Heart left ventricle (tissue), 13 donors: ENCODE measurements around the gene ANGPTL4.

ENCODE experiments used
- CTCF ChIP-seq, 12 donors: fragments of 200-600 bp; sonication (generic) in 4 of 12; IDR thresholded peaks; one replicate each; pipeline versions ENCODE4 v1.5.0 to v1.8.0; 2018 to 2022; ENCODE audit warnings: antibody characterized with exemption in 12 of 12, mild to moderate bottlenecking in 5 of 12
- POLR2A ChIP-seq, 2 donors: fragments of 450-650 bp; IDR thresholded peaks; one replicate each; pipeline ENCODE4 v1.6.1; 2017; ENCODE audit warnings: antibody characterized with exemption in 2 of 2, mild to moderate bottlenecking in 2 of 2, moderate library complexity in 2 of 2
- donor health status: ischemic (EF 13 %, LVEDD 7.1; RV severe dilation, severe dysfunction).
- donor health status: DM: no; HTN: yes; CAD: no.
- donor health status: DM: no; HTN: no; CAD: no.
- donor health status: ischemic (EF 25% LVEDD 6.9; RV normal size, moderate dysfunction).
- donor health status: ischemic (EF 25% LVEDD 5.7; RV mildly dilated, moderate dysfunction).
- donor health status: ischemic (EF 35%, LVEDD 5.7; RV mildly dilated, moderate dysfunction).
- donor health status: nonischemic (EF 11% LVEDD 7.7; RV severe dilation, severe dysfunction).
- donor health status: DM: yes; HTN: yes; CAD: no.
- donor health status: PGD.
- donor health status: ischemic (EF 29% LVEDD 5.4; RV normal size, mild dysfunction).
- donor health status: nonischemic (EF 23%, LVEDD 6.1; RV moderate dilation, normal function).

DNA sequence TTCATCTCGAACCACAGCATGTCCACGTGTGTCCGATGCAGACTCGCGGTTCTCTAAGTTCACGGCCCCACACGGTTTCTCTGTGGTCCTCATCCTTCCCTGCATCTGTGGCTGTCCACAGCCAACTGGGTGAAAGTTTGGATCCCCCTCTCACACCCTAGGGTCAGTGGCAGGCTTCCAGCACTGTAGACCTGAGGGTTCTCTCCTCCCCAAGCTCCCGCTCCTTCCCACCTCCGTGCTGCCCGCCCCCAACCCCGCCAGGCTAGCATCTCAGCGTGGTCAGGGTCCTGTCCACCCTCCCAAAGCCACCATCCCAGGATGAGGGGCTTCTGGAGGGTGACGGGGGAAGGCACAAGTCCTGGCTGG, 3.0 kb downstream of the ANGPTL4 start:
- TF ChIP-seq POLR2A (IDR thresholded peaks at IDR 0.05), result no peak
- TF ChIP-seq CTCF (IDR thresholded peaks at IDR 0.05), result no peak
